Thoracic aorta (tissue), 2 donors: Measurements from ENCODE around the gene ZNF385A. TPM values are rescaled to one million over a fixed set of nuclear protein-coding genes. Genes with fewer than 3 reads are reported as not detected.
A peak's percentile ranks its signal among the peaks of the same experiment; 100 is the strongest.

Source experiments
- ATAC-seq: fragments of 150-250 bp; one replicate; pipeline ENCODE4 v1.8.0; 2017; ENCODE audit warnings: low read depth; ENCODE audit not compliant: insufficient number of reproducible peaks, low FRiP score
- DNase-seq: peaks from one replicate; pipeline ENCODE4 v3.0.0-alpha.2; 2020; ENCODE audit warnings: low spot score
- H3K27ac ChIP-seq, 2 donors: fragments of 200-600 bp; sonication (generic); 1 replicate in 1 of 2; 2 replicates in 1 of 2; pipeline ENCODE4 v1.5.1; 2016; ENCODE audit warnings: mild to moderate bottlenecking in 2 of 2, moderate library complexity in 2 of 2
- H3K27me3 ChIP-seq: fragments of 200-600 bp; sonication (generic); replicated peaks from 2 replicates; pipeline ENCODE4 v1.6.0; 2016; ENCODE audit warnings: mild to moderate bottlenecking; ENCODE audit not compliant: insufficient read depth
- H3K36me3 ChIP-seq: fragments of 200-600 bp; sonication (generic); one replicate; pipeline ENCODE4 v1.5.1; 2016
- H3K4me1 ChIP-seq, 2 donors: fragments of 200-600 bp; sonication (generic); 1 replicate in 1 of 2; 2 replicates in 1 of 2; pipeline versions ENCODE4 v1.5.1 to v1.6.0; 2016; ENCODE audit warnings: low read depth in 2 of 2, mild to moderate bottlenecking in 1 of 2; ENCODE audit not compliant: control insufficient read depth in 1 of 2
- H3K4me3 ChIP-seq: fragments of 200-600 bp; sonication (generic); 2 replicates; pipeline ENCODE4 v1.5.1; 2016; ENCODE audit warnings: mild to moderate bottlenecking
- H3K9me3 ChIP-seq: fragments of 200-600 bp; sonication (generic); 2 replicates; pipeline ENCODE4 v1.5.1; 2016
- total RNA-seq, 2 donors: library from RNA; depleted of rRNA; stranded (reverse); fragments of >200 nt; gene quantifications; one replicate each; pipeline versions ENCODE4 v1.1.0 to v1.2.3, GENCODE V29; 2016
- TF ChIP-seq, protein P1 (sequence below): fragments of 200-600 bp; sonication (generic); IDR thresholded peaks from one replicate; pipeline ENCODE4 v1.5.1; 2019; ENCODE audit warnings: antibody characterized with exemption

The ZNF385A gene
- total RNA-seq, 2 donors from 2014 or later = 7.4 to 19.0 TPM

DNA sequence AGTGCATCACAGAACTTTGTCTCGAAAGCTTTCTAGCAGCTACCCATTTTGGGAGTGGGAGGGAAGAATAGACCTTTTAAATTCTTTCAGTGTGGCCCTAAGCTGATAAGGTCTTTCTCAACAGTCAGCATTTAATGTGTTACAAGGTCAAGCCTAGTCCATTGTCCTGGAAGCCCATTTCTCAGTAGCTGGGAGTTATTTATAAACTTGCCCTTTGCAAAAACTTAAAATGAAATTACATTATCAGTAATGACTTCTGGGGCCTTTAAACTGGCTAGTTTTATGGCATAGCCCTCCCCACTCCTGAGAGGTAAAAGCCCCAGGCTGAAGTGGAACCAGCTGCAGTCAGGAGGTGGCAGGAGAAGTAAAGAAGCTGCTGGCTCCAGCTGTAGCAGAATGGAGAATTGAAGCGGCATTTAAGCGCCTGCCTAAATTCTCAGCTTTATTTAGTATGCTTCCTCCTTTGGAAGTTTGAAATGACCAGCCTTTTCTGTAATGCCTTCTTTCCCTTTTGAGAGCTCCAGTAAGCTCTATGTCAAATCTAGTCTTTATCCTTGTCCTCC is 47.2 kb downstream of the ZNF385A start:
- no peaks in the 10 kb centered on the region for H3K9me3 ChIP-seq
- DNase-seq (no peak), ATAC-seq (no peak)
- peaks cover 16% of the 10 kb centered on the region for H3K36me3 ChIP-seq
- H3K4me3 ChIP-seq = peak overlapping the region; percentile 28
- TF ChIP-seq, protein P1, sequence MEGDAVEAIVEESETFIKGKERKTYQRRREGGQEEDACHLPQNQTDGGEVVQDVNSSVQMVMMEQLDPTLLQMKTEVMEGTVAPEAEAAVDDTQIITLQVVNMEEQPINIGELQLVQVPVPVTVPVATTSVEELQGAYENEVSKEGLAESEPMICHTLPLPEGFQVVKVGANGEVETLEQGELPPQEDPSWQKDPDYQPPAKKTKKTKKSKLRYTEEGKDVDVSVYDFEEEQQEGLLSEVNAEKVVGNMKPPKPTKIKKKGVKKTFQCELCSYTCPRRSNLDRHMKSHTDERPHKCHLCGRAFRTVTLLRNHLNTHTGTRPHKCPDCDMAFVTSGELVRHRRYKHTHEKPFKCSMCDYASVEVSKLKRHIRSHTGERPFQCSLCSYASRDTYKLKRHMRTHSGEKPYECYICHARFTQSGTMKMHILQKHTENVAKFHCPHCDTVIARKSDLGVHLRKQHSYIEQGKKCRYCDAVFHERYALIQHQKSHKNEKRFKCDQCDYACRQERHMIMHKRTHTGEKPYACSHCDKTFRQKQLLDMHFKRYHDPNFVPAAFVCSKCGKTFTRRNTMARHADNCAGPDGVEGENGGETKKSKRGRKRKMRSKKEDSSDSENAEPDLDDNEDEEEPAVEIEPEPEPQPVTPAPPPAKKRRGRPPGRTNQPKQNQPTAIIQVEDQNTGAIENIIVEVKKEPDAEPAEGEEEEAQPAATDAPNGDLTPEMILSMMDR = no peak
- H3K27ac ChIP-seq = peak overlapping the region; percentile 16 to 48
- no peaks in the 10 kb centered on the region for H3K27me3 ChIP-seq
- H3K4me1 ChIP-seq = peaks cover 23 to 41% of the 10 kb centered on the region in 2 donors

- H3K4me1 ChIP-seq = peaks cover 31 to 48% of the 10 kb centered on the region in 2 donors
- no peak for ATAC-seq
These were observed 51.0 kb downstream of the ZNF385A start for GRCh38 chr12:54333420-54334034.

DNA sequence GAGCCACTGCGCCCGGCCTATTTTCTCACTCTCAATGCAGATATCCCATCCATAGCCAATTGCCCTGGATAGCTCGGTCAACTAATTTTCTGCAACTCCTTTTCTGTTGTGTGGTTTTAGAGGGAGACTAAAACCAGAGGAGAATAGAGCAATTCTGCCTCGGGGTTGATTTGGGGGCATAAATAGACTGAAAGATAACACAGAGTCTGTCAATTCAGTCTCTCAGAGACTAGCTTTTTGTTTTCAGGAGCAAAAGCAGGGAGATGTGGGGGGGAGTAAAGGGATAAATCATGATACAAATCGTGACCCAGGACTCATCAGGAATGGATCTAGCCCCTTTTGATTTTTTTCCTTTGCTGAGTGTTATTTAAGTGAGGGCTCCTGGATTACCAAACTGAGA is 53.1 kb downstream of the ZNF385A start:
- DNase-seq (no peak), ATAC-seq (no peak)
- H3K4me1 ChIP-seq = peaks cover 15 to 44% of the 10 kb centered on the region in 2 donors
- no peaks in the 10 kb centered on the region for H3K36me3 ChIP-seq
- H3K4me3 ChIP-seq = no peak overlapping the region
- H3K27ac ChIP-seq = no peak overlapping the region
- TF ChIP-seq, protein P1 = no peak
- H3K27me3 ChIP-seq = no peaks in the 10 kb centered on the region
- H3K9me3 ChIP-seq = no peaks in the 10 kb centered on the region

More at GRCh38 chr12:54333420-54334034, 51.0 kb downstream of the ZNF385A start:
- Histone ChIP-seq H3K27ac (no peak overlapping the region), H3K36me3 (no peaks in the 10 kb centered on the region), H3K27me3 (no peaks in the 10 kb centered on the region), H3K9me3 (no peaks in the 10 kb centered on the region), H3K4me3 (no peak overlapping the region)
- TF ChIP-seq, protein P1 = no peak
- DNase-seq = no peak

DNA sequence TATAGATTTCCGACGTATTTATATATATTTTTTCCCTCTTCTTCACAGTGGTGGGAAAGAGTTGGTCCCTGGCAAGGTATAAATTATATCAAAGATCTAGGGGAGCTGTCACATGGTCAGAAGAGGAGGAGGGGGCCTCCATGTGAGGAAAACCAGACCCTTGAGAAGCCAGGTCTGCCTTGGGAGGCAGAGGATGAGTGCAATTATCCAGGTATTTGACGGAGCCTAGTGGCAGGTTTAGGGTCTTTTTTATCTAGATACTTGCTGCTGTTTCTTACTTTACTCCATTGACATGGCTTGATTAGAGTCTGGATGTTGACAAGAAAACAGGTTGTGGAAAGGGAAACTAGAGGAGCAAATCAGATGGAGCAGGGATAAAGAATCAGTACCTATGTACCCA is 54.1 kb downstream of the ZNF385A start:
- H3K27me3 ChIP-seq = no peaks in the 10 kb centered on the region
- H3K36me3 ChIP-seq = no peaks in the 10 kb centered on the region
- H3K27ac ChIP-seq = no peak overlapping the region
- H3K9me3 ChIP-seq = no peaks in the 10 kb centered on the region
- TF ChIP-seq, protein P1 = no peak
- peaks cover 19 to 42% of the 10 kb centered on the region in 2 donors for H3K4me1 ChIP-seq
- no peak for ATAC-seq
- no peak for DNase-seq
- H3K4me3 ChIP-seq = no peak overlapping the region

GRCh38 chr12:54329759-54330158 is 54.8 kb downstream of the ZNF385A start:
- ATAC-seq = no peak
- no peaks in the 10 kb centered on the region for H3K36me3 ChIP-seq
- peaks cover 19 to 43% of the 10 kb centered on the region in 2 donors for H3K4me1 ChIP-seq
- H3K27me3 ChIP-seq = no peaks in the 10 kb centered on the region
- no peak overlapping the region for H3K27ac ChIP-seq
- DNase-seq = no peak
- no peaks in the 10 kb centered on the region for H3K9me3 ChIP-seq
- H3K4me3 ChIP-seq = no peak overlapping the region
- TF ChIP-seq, protein P1 = no peak
